Brain microvascular endothelial cell (primary cell): ENCODE results near the gene MICB.

Source experiments
- DNase-seq: peaks from one replicate; pipeline ENCODE4 v3.0.0-alpha.2; 2020
- H3K27ac ChIP-seq: fragments of 250-450 bp; sonication (Bioruptor Pico); 2 replicates; pipeline ENCODE4 v1.5.1; 2020; ENCODE audit warnings: mild to moderate bottlenecking, moderate library complexity
- H3K27me3 ChIP-seq: fragments of 250-450 bp; sonication (Bioruptor Pico); replicated peaks from 2 replicates; pipeline ENCODE4 v1.5.1; 2020; ENCODE audit warnings: mild to moderate bottlenecking
- H3K36me3 ChIP-seq: fragments of 250-450 bp; sonication (Bioruptor Pico); replicated peaks from 2 replicates; pipeline ENCODE4 v1.5.1; 2020; ENCODE audit warnings: mild to moderate bottlenecking
- H3K4me3 ChIP-seq: 2 replicates; pipeline ENCODE4 v1.5.1; 2011; ENCODE audit warnings: low read depth, mild to moderate bottlenecking, control low read depth, low read length, moderate library complexity
- CTCF ChIP-seq: IDR thresholded peaks from 2 replicates; pipeline ENCODE4 v1.5.1; 2011; ENCODE audit warnings: low read depth, mild to moderate bottlenecking, moderate library complexity, low read length, control low read depth, inconsistent platforms; ENCODE audit errors: missing control alignments
- in situ Hi-C: cut with HindIII; loops from 2 replicates; pipeline ENCODE4 v1.10.0; 2017; ENCODE audit warnings: low sequenced_read_pairs, low pct_ligation_motif_present

MICB gene

GRCh38 chr6:31466466-31466865 lies 31.5 kb upstream of the MICB start:
- Histone ChIP-seq H3K27ac (no peak overlapping the region), H3K4me3 (no peak overlapping the region)
- no peak for TF ChIP-seq CTCF

GRCh38 chr6:31467151-31467550 lies 30.8 kb upstream of the MICB start:
- Histone ChIP-seq H3K27ac (no peak overlapping the region), H3K4me3 (no peak overlapping the region), H3K36me3 (no peaks in the 10 kb centered on the region), H3K27me3 (no peaks in the 10 kb centered on the region)
- DNase-seq, result no peak
- in situ Hi-C loops, result no loop called here
- TF ChIP-seq CTCF, result no peak

More at GRCh38 chr6:31466466-31466865, 31.5 kb upstream of the MICB start:
- H3K36me3 ChIP-seq, result no peaks in the 10 kb centered on the region
- no peak for DNase-seq
- H3K27me3 ChIP-seq, result no peaks in the 10 kb centered on the region
- in situ Hi-C loops, result no loop called here

- no peak for DNase-seq
- Histone ChIP-seq H3K27ac (no peak overlapping the region), H3K27me3 (no peaks in the 10 kb centered on the region), H3K36me3 (no peaks in the 10 kb centered on the region), H3K4me3 (no peak overlapping the region)
- in situ Hi-C loops, result no loop called here
- TF ChIP-seq CTCF, result no peak
Measured at GRCh38 chr6:31468311-31468710, 29.6 kb upstream of the MICB start.

- H3K4me3 ChIP-seq, result no peak overlapping the region
- H3K27ac ChIP-seq, result no peak overlapping the region
- H3K27me3 ChIP-seq, result no peaks in the 10 kb centered on the region
- TF ChIP-seq CTCF, result no peak
- no peak for DNase-seq
- H3K36me3 ChIP-seq, result no peaks in the 10 kb centered on the region
- in situ Hi-C loops, result no loop called here
Measured at GRCh38 chr6:31470801-31471200, 27.1 kb upstream of the MICB start.

GRCh38 chr6:31471711-31472110 lies 26.2 kb upstream of the MICB start:
- DNase-seq, result no peak
- no peaks in the 10 kb centered on the region for H3K27me3 ChIP-seq
- no peak overlapping the region for H3K4me3 ChIP-seq
- no peak overlapping the region for H3K27ac ChIP-seq
- TF ChIP-seq CTCF, result no peak
- no peaks in the 10 kb centered on the region for H3K36me3 ChIP-seq
- in situ Hi-C loops, result no loop called here

- TF ChIP-seq CTCF, result no peak
- in situ Hi-C loops, result no loop called here
Measured at GRCh38 chr6:31472259-31472658, 25.7 kb upstream of the MICB start.

More at GRCh38 chr6:31472259-31472658, 25.7 kb upstream of the MICB start:
- no peak overlapping the region for H3K4me3 ChIP-seq
- DNase-seq, result no peak
- H3K27ac ChIP-seq, result no peak overlapping the region
- H3K27me3 ChIP-seq, result no peaks in the 10 kb centered on the region
- no peaks in the 10 kb centered on the region for H3K36me3 ChIP-seq
